ENCODE results near the gene HEMGN.
A peak's percentile ranks its signal among the peaks of the same experiment; 100 is the strongest.
"Not testable (repeated sequence)": the region's sequence is repeated elsewhere in the genome, so short reads cannot be mapped to it uniquely, and the experiment has no call there.

The HEMGN gene

GRCh38 chr9:97938081-97938644 is at the start of gene HEMGN:
HEMGN (minus strand) TSS chr9:97938172; CDS start chr9:97938136, 36 bp downstream.
- DNase-seq (ENCODE audit: low read depth) = no peak

GRCh38 chr9:97987487-97987886 is 49.5 kb upstream of the HEMGN start:
- DNase-seq (ENCODE audit: low read depth) = no peak

- peak; percentile 31 for DNase-seq (ENCODE audit: low read depth)
These were observed 47.3 kb upstream of the HEMGN start for GRCh38 chr9:97985058-97985861.

- DNase-seq (ENCODE audit: low read depth) = peak; percentile 69
These were observed 46.5 kb upstream of the HEMGN start for GRCh38 chr9:97984188-97985057.

- DNase-seq (ENCODE audit: low read depth) = peak; percentile 51
These were observed 45.7 kb upstream of the HEMGN start for GRCh38 chr9:97983589-97984187.

- peak; percentile 91 for DNase-seq (ENCODE audit: low read depth)
These were observed 45.0 kb upstream of the HEMGN start, which contains the start of gene ANP32B for GRCh38 chr9:97982683-97983588. ANP32B (plus strand) TSS chr9:97983341; CDS start chr9:97983556, 215 bp downstream.

- DNase-seq (ENCODE audit: low read depth) = no peak
These were observed 44.1 kb upstream of the HEMGN start for GRCh38 chr9:97981846-97982682.

- no peak for DNase-seq (ENCODE audit: low read depth)
These were observed 43.2 kb upstream of the HEMGN start for GRCh38 chr9:97980918-97981845.

- no peak for DNase-seq (ENCODE audit: low read depth)
These were observed 42.5 kb upstream of the HEMGN start for GRCh38 chr9:97980479-97980803.

- DNase-seq (ENCODE audit: low read depth) = no peak
These were observed 42.0 kb upstream of the HEMGN start for GRCh38 chr9:97979788-97980478.

GRCh38 chr9:97978371-97979130 is 40.6 kb upstream of the HEMGN start:
- no peak for DNase-seq (ENCODE audit: low read depth)

- not testable (repeated sequence) for DNase-seq (ENCODE audit: low read depth)
These were observed 38.7 kb upstream of the HEMGN start for GRCh38 chr9:97976633-97977032.

- no peak for DNase-seq (ENCODE audit: low read depth)
These were observed 37.4 kb upstream of the HEMGN start for GRCh38 chr9:97975376-97975775.

GRCh38 chr9:97972753-97973152 is 34.8 kb upstream of the HEMGN start:
- DNase-seq (ENCODE audit: low read depth) = no peak

- DNase-seq (ENCODE audit: low read depth) = no peak
These were observed 32.2 kb upstream of the HEMGN start for GRCh38 chr9:97970165-97970564.

GRCh38 chr9:97969014-97969413 is 31.0 kb upstream of the HEMGN start:
- no peak for DNase-seq (ENCODE audit: low read depth)

GRCh38 chr9:97966493-97966892 is 28.5 kb upstream of the HEMGN start:
- no peak for DNase-seq (ENCODE audit: low read depth)

- DNase-seq (ENCODE audit: low read depth) = no peak
These were observed 26.9 kb upstream of the HEMGN start for GRCh38 chr9:97964901-97965300.
